Superior temporal gyrus (tissue), 1 donor: ENCODE results near the gene CDK12.
"Not testable (repeated sequence)": the region's sequence is repeated elsewhere in the genome, so short reads cannot be mapped to it uniquely, and the experiment has no call there.

ENCODE experiments used
- DNase-seq: peaks from one replicate; pipeline ENCODE4 v3.0.0-alpha.2; 2016; ENCODE audit errors: extremely low spot score

CDK12 gene

DNA sequence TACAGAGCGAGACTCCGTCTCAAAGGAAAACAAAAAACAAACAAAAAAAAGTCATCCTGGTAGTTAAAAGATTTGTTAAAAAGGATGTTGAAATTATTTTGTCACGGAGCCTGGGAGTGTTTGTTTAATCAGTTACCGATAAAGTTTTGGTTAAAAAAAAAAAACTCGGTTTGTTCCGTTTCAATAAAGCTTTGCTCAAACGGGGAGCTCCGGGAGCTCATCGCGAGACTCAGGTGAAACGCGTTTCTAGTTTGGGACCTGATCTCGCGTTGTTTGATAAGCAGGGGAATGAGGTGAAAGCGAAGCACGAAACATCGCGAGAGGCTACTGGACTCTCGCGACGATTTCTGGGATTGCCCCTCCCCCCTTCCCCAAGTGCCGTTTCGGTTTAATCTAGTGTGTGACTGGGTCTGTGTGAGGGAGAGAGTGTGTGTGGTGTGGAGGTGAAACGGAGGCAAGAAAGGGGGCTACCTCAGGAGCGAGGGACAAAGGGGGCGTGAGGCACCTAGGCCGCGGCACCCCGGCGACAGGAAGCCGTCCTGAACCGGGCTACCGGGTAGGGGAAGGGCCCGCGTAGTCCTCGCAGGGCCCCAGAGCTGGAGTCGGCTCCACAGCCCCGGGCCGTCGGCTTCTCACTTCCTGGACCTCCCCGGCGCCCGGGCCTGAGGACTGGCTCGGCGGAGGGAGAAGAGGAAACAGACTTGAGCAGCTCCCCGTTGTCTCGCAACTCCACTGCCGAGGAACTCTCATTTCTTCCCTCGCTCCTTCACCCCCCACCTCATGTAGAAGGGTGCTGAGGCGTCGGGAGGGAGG is at the start of gene CDK12:
TSS of gene CDK12 (plus strand) at position 374 of the 813 bp plus-strand sequence. CDS start 586 bp downstream, outside the sequence.
- peak; percentile 99 for DNase-seq

DNA sequence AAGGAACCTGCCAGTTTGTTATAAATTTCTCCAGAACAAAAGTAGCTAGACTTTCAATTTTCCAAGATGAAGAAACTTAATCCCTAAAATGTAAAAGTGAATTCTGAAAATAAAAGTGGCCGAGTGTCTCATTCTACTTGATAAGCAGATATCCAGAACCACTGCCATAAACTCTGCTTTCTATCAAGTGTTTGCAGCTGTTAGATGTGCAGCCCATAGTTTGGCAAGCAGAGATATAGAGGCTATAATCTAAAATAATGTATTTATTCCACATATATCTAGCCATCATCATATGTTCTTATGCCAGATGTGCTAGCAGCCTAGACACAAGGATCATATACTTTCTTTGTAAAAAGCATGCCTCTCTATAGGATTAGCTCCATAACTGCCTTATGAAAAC is 45.1 kb upstream of the CDK12 start:
- DNase-seq, result no peak

DNA sequence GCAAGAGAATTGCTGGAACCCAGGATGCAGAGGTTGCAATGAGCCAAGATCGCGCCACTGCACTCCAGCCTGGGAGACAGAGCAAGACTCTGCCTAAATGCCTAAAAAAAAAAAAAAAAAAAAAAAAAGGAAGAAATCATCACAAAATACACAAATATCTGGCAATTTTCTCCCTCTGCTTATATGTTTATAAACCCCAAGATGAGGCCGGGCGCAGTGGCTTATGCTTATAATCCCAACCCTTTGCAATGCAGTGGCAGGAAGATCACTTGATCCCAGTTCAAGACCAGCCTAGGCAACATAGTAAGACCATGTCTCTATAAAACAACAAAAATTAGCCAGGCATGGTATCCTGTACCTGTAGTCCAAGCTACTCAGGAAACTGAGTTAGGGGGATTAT is 31.7 kb upstream of the CDK12 start:
- DNase-seq, result no peak

DNA sequence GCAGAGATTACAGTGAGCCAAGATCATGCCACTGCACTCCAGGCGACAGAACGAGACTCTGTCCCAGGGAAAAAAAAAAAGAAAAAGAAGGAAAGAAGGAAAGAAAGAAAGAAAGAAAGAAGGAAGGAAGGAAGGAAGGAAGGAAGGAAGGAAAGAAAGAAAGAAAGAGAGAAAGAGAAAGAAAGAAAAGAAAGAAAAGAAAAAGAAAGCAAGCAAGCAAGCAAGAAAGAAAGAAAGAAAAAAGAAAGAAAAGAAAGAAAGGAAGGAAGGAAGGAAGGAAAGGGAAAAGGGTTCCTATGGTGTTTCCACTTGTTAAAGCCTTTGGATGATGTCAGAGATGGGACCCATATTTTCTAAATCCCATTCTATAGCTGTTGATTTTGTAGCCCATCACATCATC is 21.4 kb upstream of the CDK12 start:
- DNase-seq, result not testable (repeated sequence)

DNA sequence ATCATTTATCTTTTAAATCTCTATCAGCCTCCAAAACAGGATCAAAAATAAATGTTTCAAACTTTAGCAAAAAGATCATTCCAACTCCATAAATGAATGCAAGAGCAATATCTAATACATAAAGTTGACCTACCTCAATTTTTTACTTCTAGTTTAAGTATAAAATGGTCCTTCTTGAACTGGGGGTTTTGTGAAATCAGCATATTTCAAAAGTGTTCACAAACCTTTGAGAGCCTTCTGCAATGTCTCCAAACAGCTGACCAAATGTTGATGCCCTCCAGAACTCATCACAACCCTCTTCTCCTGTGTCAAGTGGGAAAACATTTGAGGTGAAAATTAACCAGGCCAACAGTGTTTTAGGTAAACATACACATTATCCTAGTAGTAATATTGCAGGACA is 18.0 kb upstream of the CDK12 start:
- DNase-seq, result no peak

DNA sequence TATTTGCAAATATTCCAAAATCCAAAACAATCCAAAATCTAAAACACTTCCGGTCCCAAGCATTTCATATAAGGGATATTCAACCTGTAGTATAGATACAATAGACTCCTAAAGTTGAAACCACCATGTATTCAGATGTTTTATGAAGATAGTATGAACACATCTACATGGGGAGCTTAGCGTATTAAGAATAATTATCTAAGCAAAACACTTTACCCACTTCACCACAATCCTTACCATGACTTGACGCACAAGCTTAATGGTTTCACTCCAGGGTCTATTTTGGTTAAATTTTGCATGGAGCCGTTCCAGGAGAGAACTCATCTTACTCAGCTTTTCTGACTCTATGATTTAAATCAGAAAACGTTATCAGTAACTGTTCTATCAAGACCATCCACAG is 13.7 kb upstream of the CDK12 start:
- DNase-seq, result no peak

DNA sequence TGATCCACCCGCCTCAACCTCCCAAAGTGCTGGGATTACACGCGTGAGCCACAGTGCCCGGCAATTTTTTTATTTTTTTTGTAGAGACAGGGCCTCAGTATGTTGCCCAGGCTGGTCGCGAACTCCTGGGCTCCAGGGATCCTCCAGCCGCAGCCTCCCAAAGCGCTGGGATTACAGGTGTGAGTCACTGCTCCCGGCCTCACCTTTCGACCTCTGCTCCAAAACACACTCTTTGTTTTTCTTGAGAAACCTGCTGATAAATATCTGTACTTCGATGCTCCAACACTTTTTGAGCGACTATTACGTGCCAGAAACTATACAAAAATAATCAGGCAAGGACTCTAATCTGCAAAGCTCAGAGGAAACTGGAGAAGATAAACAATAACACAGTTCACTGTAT is 11.2 kb upstream of the CDK12 start:
- no peak for DNase-seq

DNA sequence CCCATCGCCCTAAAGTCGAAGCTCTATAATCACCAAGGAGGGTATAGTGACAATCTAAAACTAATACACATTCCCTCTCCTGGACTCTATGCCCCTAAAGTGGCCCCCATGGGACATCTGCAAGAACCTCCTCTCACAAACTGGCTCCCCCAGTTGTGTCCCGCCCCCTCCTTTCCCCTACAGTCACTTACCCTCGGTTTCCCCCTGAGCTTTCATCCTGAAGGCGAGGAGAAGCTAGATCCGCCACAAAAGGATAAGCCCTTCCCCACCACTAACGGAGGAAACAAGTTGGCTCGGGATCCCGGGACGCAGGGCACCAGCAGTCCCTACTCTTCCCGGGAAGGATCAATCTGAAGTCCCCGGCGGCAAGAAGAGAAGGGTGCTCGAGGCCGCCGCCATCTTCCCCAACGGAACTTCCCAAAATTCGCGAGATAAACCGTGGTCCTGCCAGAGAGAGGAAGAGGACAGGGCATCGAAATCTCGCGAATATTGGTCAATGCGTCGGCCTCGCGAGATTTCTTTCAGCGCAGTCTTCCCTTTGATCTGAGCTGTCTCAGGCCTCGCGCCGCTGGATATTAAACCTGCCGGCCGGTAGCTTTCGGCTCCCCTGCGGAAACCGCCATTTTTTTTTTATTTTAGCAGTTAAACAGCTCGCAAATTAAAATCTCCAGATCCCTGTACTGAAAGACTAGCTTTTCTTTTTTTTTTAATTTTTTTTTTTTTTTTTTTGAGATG is 10.3 kb upstream of the CDK12 start, which contains the start of gene MED1:
TSS of gene MED1 (minus strand) at position 417 of the 735 bp plus-strand sequence. CDS start at position 216, 201 bp downstream.
- DNase-seq, result peak; percentile 95

DNA sequence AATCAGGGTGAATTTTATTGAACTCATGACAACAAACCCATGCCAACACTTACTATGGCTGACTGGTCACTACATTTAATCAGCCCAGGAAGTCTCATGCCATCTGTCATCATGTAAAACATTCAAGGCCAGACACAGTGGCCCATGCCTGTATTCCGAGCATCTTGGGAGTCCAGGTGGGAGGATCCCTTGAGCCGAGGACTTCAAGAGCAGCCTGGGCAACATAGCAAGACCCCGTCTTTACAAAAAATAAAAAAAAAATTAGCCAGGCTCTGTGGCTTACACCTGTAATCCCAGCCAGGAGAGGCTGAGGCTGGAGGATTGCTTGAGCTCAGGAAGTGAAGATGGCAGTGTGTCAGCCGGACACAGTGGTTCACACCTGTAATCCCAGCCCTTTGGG is 5.4 kb upstream of the CDK12 start:
- DNase-seq, result no peak

DNA sequence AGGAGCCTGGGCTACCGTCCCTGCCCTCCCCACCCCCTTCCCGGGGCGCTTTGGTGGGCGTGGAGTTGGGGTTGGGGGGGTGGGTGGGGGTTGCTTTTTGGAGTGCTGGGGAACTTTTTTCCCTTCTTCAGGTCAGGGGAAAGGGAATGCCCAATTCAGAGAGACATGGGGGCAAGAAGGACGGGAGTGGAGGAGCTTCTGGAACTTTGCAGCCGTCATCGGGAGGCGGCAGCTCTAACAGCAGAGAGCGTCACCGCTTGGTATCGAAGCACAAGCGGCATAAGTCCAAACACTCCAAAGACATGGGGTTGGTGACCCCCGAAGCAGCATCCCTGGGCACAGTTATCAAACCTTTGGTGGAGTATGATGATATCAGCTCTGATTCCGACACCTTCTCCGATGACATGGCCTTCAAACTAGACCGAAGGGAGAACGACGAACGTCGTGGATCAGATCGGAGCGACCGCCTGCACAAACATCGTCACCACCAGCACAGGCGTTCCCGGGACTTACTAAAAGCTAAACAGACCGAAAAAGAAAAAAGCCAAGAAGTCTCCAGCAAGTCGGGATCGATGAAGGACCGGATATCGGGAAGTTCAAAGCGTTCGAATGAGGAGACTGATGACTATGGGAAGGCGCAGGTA is 762 bp downstream of the CDK12 start:
- DNase-seq, result peak; percentile 44

DNA sequence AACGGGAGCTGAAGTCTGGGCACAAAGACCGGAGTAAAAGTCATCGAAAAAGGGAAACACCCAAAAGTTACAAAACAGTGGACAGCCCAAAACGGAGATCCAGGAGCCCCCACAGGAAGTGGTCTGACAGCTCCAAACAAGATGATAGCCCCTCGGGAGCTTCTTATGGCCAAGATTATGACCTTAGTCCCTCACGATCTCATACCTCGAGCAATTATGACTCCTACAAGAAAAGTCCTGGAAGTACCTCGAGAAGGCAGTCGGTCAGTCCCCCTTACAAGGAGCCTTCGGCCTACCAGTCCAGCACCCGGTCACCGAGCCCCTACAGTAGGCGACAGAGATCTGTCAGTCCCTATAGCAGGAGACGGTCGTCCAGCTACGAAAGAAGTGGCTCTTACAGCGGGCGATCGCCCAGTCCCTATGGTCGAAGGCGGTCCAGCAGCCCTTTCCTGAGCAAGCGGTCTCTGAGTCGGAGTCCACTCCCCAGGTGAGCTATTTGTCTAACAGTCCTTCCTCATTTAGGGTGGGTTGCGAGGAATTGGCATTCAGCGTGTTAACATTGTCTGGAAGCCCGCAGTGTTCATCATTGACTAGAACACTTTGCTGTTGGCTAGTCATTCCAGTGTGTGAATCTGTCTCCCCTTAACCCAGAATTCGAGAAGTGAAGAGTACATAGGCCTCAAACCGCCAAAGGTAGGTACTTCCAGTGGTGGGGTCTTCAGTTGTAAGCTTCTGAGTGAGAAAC is 1.5 kb downstream of the CDK12 start:
- DNase-seq, result no peak

DNA sequence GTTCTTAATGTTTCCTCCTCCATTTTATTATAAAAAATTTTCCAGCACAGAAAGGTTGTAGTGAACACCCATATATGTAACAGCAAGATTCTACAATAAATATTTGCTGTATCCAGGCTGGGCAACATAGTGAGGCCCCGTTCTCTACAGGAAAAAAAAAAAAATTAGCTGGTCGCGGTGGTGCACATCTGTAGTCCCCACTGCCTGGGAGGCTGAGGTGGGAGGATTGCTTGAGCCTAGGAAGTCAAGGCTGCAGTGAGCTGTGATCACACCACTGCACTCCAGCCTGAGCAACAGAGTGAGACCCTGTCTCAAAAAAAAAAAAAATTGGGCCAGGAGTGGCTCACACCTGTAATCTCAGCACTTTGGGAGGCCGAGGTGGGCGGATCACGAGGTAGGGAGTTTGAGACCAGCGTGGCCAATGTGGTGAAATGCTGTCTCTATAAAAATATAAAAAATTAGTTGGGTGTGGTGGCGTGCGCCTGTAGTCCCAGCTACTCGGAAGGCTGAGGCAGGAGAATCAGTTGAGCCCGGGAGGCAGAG is 3.4 kb downstream of the CDK12 start:
- not testable (repeated sequence) for DNase-seq

DNA sequence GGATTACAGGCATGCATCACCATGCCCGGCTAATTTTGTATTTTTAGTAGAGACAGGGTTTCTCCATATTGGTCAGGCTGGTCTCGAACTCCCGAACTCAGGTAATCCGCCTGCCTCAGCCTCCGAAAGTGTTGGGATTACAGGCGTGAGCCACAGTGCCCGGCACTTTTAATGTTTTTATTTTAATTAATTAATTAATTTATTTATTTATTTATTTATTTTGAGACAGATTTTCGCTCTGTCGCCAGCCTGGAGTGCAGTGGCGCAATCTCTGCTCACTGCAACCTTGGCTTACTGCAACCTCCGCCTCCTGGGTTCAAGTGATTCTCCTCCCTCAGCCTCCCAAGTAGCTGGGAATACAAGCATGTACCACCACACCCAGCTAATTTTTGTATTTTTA is 7.3 kb downstream of the CDK12 start:
- not testable (repeated sequence) for DNase-seq

DNA sequence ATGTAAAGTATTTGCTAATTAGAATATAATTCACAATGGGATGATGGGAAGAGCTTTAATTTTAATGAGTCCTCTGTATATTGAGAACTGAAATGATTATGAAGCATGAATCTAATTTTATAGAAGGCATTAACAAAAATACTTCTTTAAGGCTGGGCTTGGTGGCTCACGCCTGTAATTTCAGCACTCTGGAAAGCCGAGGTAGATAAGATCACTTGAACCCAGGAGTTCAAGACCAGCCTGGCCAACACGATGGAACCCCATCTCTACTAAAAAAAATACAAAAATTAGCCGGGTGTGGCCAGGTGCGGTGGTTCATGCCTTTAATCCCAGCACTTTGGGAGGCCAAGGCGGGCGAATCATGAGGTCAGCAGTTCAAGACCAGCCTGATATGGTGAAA is 12.0 kb downstream of the CDK12 start:
- DNase-seq, result no peak

DNA sequence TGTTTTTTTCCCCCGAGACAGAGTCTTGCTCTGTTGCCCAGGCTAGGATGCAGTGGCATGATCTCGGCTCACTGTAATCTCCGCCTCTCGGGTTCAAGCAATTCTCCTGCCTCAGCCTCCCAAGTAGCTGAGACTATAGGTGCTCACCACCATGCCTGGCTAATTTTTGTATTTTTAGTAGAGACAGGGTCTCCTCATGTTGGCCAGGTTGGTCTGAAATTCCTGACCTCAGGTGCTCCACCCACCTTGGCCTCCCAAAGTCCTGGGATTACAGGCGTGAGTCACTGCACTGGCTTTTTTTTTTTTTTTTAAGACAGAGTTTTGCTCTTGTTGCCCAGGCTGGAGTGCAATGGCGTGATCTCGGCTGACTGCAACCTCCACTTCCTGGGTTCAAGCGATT is 18.3 kb downstream of the CDK12 start:
- DNase-seq, result not testable (repeated sequence)

DNA sequence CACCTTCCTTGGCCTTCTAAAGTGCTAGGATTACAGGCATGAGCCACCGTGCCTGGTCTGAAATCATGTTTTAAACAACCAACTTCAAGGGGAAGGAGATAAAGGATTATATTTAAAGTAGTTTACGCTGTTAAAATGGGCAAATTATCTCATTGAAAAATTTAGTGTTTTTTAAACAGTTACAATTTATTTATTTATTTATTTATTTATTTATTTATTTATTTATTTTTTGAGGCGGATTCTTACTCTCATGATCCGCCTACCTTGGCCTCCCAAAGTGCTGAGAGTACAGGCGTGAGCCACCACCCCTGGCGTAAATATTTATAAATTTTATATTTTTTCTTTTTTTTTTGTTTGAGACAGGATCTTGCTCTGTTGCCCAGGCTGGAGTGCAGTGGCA is 22.2 kb downstream of the CDK12 start:
- no peak for DNase-seq

DNA sequence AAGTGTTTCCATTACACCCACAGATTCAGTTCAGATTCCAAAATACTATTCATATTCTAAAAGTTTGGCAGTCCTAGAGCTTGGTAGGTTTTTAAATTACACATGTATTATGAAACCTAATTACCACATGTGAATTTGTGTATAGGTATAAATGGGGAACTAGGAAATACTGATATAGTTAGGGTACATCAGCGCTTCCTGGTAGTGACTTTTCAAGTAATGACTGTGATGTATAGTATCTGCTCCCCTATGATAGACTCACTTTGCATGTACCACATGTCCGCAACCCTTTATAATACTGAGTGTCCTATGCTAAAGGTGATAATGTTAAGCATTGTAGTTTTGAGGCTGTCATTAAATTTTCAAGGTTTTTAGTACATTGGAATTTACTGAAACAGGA is 22.9 kb downstream of the CDK12 start:
- no peak for DNase-seq

DNA sequence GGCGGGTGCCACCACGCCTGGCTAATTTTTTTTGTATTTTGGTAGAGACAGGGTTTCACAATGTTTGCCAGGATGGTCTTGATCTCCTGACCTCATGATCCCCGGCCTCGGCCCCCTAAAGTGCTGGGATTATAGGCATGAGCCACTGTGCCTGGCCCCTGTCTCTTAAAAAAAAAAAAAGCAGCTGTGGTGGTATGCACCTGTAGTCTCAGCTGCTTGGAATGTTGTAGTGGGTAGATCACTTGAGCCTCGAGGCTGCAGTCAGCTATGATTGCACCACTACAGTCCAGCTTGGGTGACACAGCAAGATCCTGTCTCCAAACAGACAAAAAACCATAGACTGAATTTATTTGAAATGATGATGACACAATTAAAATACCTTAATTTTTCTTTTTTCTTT is 24.3 kb downstream of the CDK12 start:
- DNase-seq, result no peak

DNA sequence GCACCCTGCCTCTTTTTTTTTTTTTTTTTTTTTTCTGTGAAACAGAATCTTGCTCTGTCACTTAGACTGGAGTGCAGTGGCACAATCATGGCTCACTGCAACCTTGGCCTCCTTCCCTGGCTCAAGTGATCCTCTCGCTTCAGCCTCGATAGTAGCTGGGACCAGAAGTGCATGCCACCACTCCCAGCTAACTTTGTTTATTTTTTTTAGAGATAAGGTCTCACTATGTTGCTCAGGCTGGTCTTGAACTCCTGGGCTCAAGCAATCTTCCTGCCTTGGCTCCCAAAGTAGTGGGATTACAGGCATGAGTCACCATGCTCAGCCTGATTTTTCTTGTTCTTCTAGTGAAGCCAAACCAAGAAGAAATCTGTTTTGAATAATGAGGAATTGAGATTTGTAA is 25.0 kb downstream of the CDK12 start:
- no peak for DNase-seq

DNA sequence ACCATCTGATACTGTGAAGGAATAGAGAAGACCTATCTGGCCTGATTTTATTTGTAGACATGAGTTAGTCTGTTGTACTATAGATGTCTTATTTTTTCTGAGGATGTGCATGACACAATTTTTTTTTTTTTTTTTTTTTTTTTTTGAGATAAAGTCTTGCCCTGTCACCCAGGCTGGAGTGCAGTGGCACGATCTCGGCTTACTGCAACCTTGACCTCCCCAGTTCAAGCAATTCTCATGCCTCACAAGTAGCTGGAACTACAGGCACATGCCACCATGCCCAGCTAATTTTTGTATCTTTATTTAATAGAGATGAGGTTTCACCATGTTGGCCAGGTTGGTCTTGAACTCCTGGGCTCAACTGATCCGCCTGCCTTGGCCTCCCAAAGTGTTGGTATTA is 26.2 kb downstream of the CDK12 start:
- DNase-seq, result not testable (repeated sequence)

DNA sequence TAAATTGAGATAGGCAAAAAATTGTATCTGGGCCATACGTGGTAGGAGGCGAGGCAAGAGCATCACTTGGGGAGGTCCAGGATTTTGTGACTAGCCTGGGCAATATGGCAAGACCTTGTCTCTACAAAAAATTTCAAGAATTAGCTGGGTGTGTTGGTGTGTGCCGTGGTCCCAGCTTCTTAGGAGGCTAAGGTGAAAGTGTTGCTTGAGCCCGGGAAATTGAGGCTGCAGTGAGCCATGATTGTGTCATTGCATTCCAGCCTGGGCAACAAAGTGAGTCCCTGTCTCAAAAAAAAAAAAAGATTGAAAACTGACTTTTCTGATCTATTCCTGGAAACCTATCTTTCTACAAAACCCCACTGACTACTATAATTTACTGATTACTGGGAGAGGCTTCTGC is 26.7 kb downstream of the CDK12 start:
- no peak for DNase-seq

DNA sequence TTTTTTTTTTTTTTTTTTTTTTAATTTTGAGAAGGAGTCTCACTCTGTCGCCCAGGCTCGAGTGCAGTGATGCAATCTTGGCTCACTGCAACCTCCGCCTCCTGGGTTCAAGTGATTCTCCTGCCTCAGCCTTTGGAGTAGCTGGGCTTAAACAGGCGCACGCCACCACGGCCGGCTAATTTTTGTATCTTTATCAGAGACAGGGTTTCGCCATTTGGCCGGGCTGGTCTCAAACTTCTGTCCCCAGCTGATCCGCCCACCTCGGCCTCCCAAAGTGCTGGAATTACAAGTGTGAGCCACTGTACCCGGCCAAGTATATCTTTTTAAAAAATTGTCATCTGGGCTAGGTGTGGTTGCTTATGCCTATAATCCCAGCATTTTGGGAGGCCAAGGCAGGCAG is 35.6 kb downstream of the CDK12 start:
- not testable (repeated sequence) for DNase-seq
